ENCODE data around the gene HIKESHI. TPM values are rescaled to one million over a fixed set of nuclear protein-coding genes. Genes with fewer than 3 reads are reported as not detected.

The HIKESHI gene
- total and polyA plus RNA-seq, 2 experiments from 2014 or later: 49.4 to 88.6 TPM

- in situ Hi-C loops (cut with MboI): no loop called here
- WGBS, 2 experiments (ENCODE audit: low coverage in 1 of 2, low lambda C conversion rate in 2 of 2, missing lambda C conversion rate in 2 of 2): 67 to 68% methylated on average over 6 of the region's 6 CpGs
- H2AFZ ChIP-seq: peak overlapping the region; percentile 45
Measured at GRCh38 chr11:86370922-86371594, 69.0 kb downstream of the HIKESHI start.

DNA sequence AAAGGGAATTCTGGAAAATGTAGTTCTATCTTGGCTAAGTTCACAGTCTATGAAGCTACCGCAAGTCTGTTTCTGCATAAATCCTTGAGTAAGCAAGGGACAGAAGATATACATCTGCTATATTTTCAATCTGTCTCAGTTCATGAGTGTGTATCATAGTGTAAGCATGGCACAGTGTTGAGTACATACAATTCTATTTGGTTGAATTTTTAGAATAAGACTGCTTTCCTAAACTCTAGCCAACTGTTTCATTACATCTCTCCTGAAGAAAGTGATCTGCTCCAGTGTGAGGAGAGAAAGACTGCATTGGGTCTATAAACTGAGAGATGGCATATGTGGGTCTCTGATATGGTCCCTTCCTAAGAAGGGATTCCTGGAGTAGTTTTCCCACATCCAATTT, 70.0 kb downstream of the HIKESHI start:
- TF ChIP-seq EZH2 (IDR thresholded peaks at IDR 0.05; ENCODE audit: insufficient read depth, poor library complexity, severe bottlenecking): no peak
- no peak for TF ChIP-seq EZH2phosphoT487 (IDR thresholded peaks at IDR 0.05; ENCODE audit: insufficient read depth, low read depth)
- H2AFZ ChIP-seq: no peak overlapping the region
- 93 to 100% methylated on average over 1 of the region's 1 CpG for WGBS, 2 experiments (ENCODE audit: low coverage in 1 of 2, low lambda C conversion rate in 2 of 2, missing lambda C conversion rate in 2 of 2)

More at GRCh38 chr11:86370922-86371594, 69.0 kb downstream of the HIKESHI start:
- Histone ChIP-seq H3K27ac (peak overlapping the region; percentile 46; the same call in 1 of the 2 replicates), H3K9ac (no peak overlapping the region), H3K79me2 (ENCODE audit: insufficient read depth) (no peaks in the 10 kb centered on the region), H3K9me2 (ENCODE audit: insufficient read depth) (no peaks in the 10 kb centered on the region), H3K9me3 (ENCODE audit: low read depth) (no peaks in the 10 kb centered on the region), H3F3A (ENCODE audit: insufficient read depth) (no peaks in the 10 kb centered on the region), H3K4me1 (ENCODE audit: insufficient read depth) (0 out of 2 replicates have a peak, but pooled peaks cover 7% of the 10 kb centered on the region), H3K4me2 (ENCODE audit: unreplicated experiment) (no peak overlapping the region), H4K20me1 (ENCODE audit: insufficient read depth) (no peaks in the 10 kb centered on the region), H3K27me3 (replicated peaks; ENCODE audit: insufficient read depth) (no peaks in the 10 kb centered on the region), H3K36me3 (ENCODE audit: low read depth) (no peaks in the 10 kb centered on the region), H3K4me3 (no peak overlapping the region)
- no peak for TF ChIP-seq EZH2phosphoT487 (IDR thresholded peaks at IDR 0.05; ENCODE audit: insufficient read depth, low read depth)
- no peak for TF ChIP-seq EZH2 (IDR thresholded peaks at IDR 0.05; ENCODE audit: insufficient read depth, poor library complexity, severe bottlenecking)
- peak; percentile 79 for DNase-seq

DNA sequence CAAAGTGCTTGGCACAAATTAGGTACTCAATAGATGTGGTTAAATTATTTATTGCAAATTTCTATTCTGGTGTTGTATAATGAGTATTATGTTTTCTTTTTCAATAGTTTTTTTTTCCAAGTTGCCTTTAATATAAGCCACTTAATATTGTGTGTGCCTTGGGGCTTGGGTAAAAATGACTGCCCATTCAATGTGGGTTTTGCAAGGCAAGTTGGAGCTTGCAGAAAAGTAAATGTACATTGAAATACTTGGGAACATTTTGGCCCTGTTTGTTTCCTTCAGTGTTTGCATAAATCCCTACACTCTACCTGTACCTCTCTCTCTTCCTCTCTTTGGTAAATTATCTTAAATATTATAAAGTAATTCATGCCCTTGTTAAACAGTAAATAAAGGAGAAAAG, 70.5 kb downstream of the HIKESHI start:
- no peaks in the 10 kb centered on the region for H3F3A ChIP-seq (ENCODE audit: insufficient read depth)
- no peak overlapping the region for H2AFZ ChIP-seq
- no peak overlapping the region for H3K27ac ChIP-seq
- H3K27me3 ChIP-seq (replicated peaks; ENCODE audit: insufficient read depth): no peaks in the 10 kb centered on the region
- H3K4me3 ChIP-seq: no peak overlapping the region
- H4K20me1 ChIP-seq (ENCODE audit: insufficient read depth): no peaks in the 10 kb centered on the region
- no peak overlapping the region for H3K4me2 ChIP-seq (ENCODE audit: unreplicated experiment)
- H3K9me2 ChIP-seq (ENCODE audit: insufficient read depth): no peaks in the 10 kb centered on the region
- in situ Hi-C loops (cut with MboI): no loop called here
- no peaks in the 10 kb centered on the region for H3K9me3 ChIP-seq (ENCODE audit: low read depth)
- no peak overlapping the region for H3K9ac ChIP-seq
- H3K79me2 ChIP-seq (ENCODE audit: insufficient read depth): no peaks in the 10 kb centered on the region
- H3K36me3 ChIP-seq (ENCODE audit: low read depth): no peaks in the 10 kb centered on the region
- TF ChIP-seq EZH2phosphoT487 (IDR thresholded peaks at IDR 0.05; ENCODE audit: insufficient read depth, low read depth) (no peak), EZH2 (IDR thresholded peaks at IDR 0.05; ENCODE audit: insufficient read depth, poor library complexity, severe bottlenecking) (no peak)
- DNase-seq: no peak
- H3K4me1 ChIP-seq (ENCODE audit: insufficient read depth): 0 out of 2 replicates have a peak, but pooled peaks cover 7% of the 10 kb centered on the region

More for the DNA sequence above, 70.0 kb downstream of the HIKESHI start:
- Histone ChIP-seq H3K36me3 (ENCODE audit: low read depth) (no peaks in the 10 kb centered on the region), H3K79me2 (ENCODE audit: insufficient read depth) (no peaks in the 10 kb centered on the region), H3K4me1 (ENCODE audit: insufficient read depth) (0 out of 2 replicates have a peak, but pooled peaks cover 7% of the 10 kb centered on the region), H4K20me1 (ENCODE audit: insufficient read depth) (no peaks in the 10 kb centered on the region), H3K4me2 (ENCODE audit: unreplicated experiment) (no peak overlapping the region), H3K27ac (no peak overlapping the region), H3K9me2 (ENCODE audit: insufficient read depth) (no peaks in the 10 kb centered on the region), H3K27me3 (replicated peaks; ENCODE audit: insufficient read depth) (no peaks in the 10 kb centered on the region), H3K4me3 (no peak overlapping the region), H3K9me3 (ENCODE audit: low read depth) (no peaks in the 10 kb centered on the region), H3F3A (ENCODE audit: insufficient read depth) (no peaks in the 10 kb centered on the region), H3K9ac (no peak overlapping the region)
- DNase-seq: no peak
- in situ Hi-C loops (cut with MboI): no loop called here

GRCh38 chr11:86374069-86374468, 72.0 kb downstream of the HIKESHI start:
- no peaks in the 10 kb centered on the region for H3K36me3 ChIP-seq (ENCODE audit: low read depth)
- H3K27ac ChIP-seq: no peak overlapping the region
- H4K20me1 ChIP-seq (ENCODE audit: insufficient read depth): no peaks in the 10 kb centered on the region
- H3K9me3 ChIP-seq (ENCODE audit: low read depth): no peaks in the 10 kb centered on the region
- H3K4me1 ChIP-seq (ENCODE audit: insufficient read depth): 0 out of 2 replicates have a peak, but pooled peaks cover 7% of the 10 kb centered on the region
- H3K4me2 ChIP-seq (ENCODE audit: unreplicated experiment): no peak overlapping the region
- no peak for DNase-seq
- no peak for TF ChIP-seq EZH2phosphoT487 (IDR thresholded peaks at IDR 0.05; ENCODE audit: insufficient read depth, low read depth)
- TF ChIP-seq EZH2 (IDR thresholded peaks at IDR 0.05; ENCODE audit: insufficient read depth, poor library complexity, severe bottlenecking): no peak
- H3K27me3 ChIP-seq (replicated peaks; ENCODE audit: insufficient read depth): no peaks in the 10 kb centered on the region
- no peaks in the 10 kb centered on the region for H3K79me2 ChIP-seq (ENCODE audit: insufficient read depth)
- H3K4me3 ChIP-seq: peak overlapping the region; percentile 55
- no peaks in the 10 kb centered on the region for H3K9me2 ChIP-seq (ENCODE audit: insufficient read depth)
- peak overlapping the region; percentile 79 for H2AFZ ChIP-seq
- H3K9ac ChIP-seq: no peak overlapping the region
- in situ Hi-C loops (cut with MboI): no loop called here
- H3F3A ChIP-seq (ENCODE audit: insufficient read depth): no peaks in the 10 kb centered on the region
- WGBS, 2 experiments (ENCODE audit: low coverage in 1 of 2, low lambda C conversion rate in 2 of 2, missing lambda C conversion rate in 2 of 2): 91 to 100% methylated on average over 1 of the region's 1 CpG

Measured in GM23248 (cell line).